Gastrocnemius medialis (tissue), 4 donors: ENCODE data around the gene TFIP11. TPM values are rescaled to one million over a fixed set of nuclear protein-coding genes. Genes with fewer than 3 reads are reported as not detected.

Experiments used
- ATAC-seq, 2 donors: fragments of 150-250 bp; one replicate each; pipeline ENCODE4 v1.9.1; 2016
- DNase-seq, 2 donors: peaks; one replicate each; pipeline ENCODE4 v3.0.0-alpha.2; 2019
- H3K27ac ChIP-seq, 4 donors: fragments of 200-600 bp; sonication (generic); 1 replicate in 1 of 4; 2 replicates in 3 of 4; pipeline ENCODE4 v1.5.1; 2016 to 2018; ENCODE audit warnings: mild to moderate bottlenecking in 2 of 4, moderate library complexity in 1 of 4
- H3K27me3 ChIP-seq, 3 donors: fragments of 200-600 bp; sonication (generic) in 2 of 3; 1 replicate in 1 of 3; 2 replicates in 2 of 3; pipeline versions ENCODE4 v1.5.1 to v1.6.0; 2016 to 2019; ENCODE audit warnings: mild to moderate bottlenecking in 1 of 3, moderate library complexity in 1 of 3
- H3K36me3 ChIP-seq, 2 donors: fragments of 200-600 bp; sonication (generic) in 1 of 2; one replicate each; pipeline ENCODE4 v1.5.1; 2017 to 2018
- H3K4me1 ChIP-seq, 2 donors: fragments of 200-600 bp; sonication (generic) in 1 of 2; one replicate each; pipeline ENCODE4 v1.5.1; 2016 to 2017; ENCODE audit warnings: mild to moderate bottlenecking in 2 of 2
- H3K4me3 ChIP-seq, 4 donors: fragments of 200-600 bp; sonication (generic) in 3 of 4; 1 replicate in 1 of 4; 2 replicates in 3 of 4; pipeline ENCODE4 v1.5.1; 2016 to 2019; ENCODE audit warnings: mild to moderate bottlenecking in 2 of 4
- H3K9me3 ChIP-seq, 3 donors: fragments of 200-600 bp; sonication (generic) in 2 of 3; 1 replicate in 1 of 3; 2 replicates in 2 of 3; pipeline ENCODE4 v1.5.1; 2016 to 2019
- CTCF ChIP-seq, 5 experiments: fragments of 450-650 bp in 3 of 5; fragments of 200-600 bp in 2 of 5; sonication (generic) in 2 of 5; IDR thresholded peaks in 4 of 5; conservative IDR thresholded peaks in 1 of 5; 1 replicate in 4 of 5; 2 replicates in 1 of 5; pipeline ENCODE4 v1.5.1; 2016 to 2019; ENCODE audit warnings: antibody characterized with exemption in 5 of 5, mild to moderate bottlenecking in 3 of 5, moderate library complexity in 3 of 5
- POLR2A ChIP-seq, 2 donors: fragments of 450-650 bp; IDR thresholded peaks; one replicate each; pipeline ENCODE4 v1.6.1; 2017; ENCODE audit warnings: antibody characterized with exemption in 2 of 2, mild to moderate bottlenecking in 2 of 2, moderate library complexity in 2 of 2
- in situ Hi-C, 4 donors: fragments of 200-750 bp; cut with MboI; loops; one replicate each; pipeline versions ENCODE4 v1.15.0 to v1.8.0; 2017; ENCODE audit warnings: low sequenced_read_pairs in 4 of 4
- intact Hi-C: fragments of 100-400 bp; cut with DNase I; formaldehyde crosslinking; loops from one replicate; pipeline ENCODE4 v1.15.1; 2023; ENCODE audit warnings: low total_unique reads
- total RNA-seq, 4 donors: library from RNA; depleted of rRNA; stranded (reverse); fragments of >200 nt; gene quantifications; one replicate each; pipeline versions ENCODE4 v1.1.0 to v1.2.3, GENCODE V29; 2016

TFIP11 gene
- total RNA-seq, 4 donors from 2014 or later = 33.1 to 65.7 (median 49.2) TPM

GRCh38 chr22:26450453-26451185, 61.7 kb downstream of the TFIP11 start:
- in situ Hi-C loops = no loop called here
- no peaks in the 10 kb centered on the region for H3K27me3 ChIP-seq
- TF ChIP-seq POLR2A (IDR thresholded peaks at IDR 0.05) (no peak), CTCF (IDR thresholded peaks at IDR 0.05 in 4 of 5, conservative IDR thresholded peaks at IDR 0.05 in 1 of 5) (no peak)
- H3K36me3 ChIP-seq = peaks cover 0 to 28% of the 10 kb centered on the region in 2 donors
- DNase-seq (no peak), ATAC-seq (no peak)
- H3K4me1 ChIP-seq = peaks cover 0 to 7% of the 10 kb centered on the region in 2 donors
- intact Hi-C loops = no loop called here
- no peak overlapping the region for H3K27ac ChIP-seq
- no peak overlapping the region for H3K4me3 ChIP-seq
- no peaks in the 10 kb centered on the region for H3K9me3 ChIP-seq

- TF ChIP-seq CTCF (IDR thresholded peaks at IDR 0.05 in 4 of 5, conservative IDR thresholded peaks at IDR 0.05 in 1 of 5) (no peak), POLR2A (IDR thresholded peaks at IDR 0.05) (no peak)
- H3K36me3 ChIP-seq = peaks cover 0 to 28% of the 10 kb centered on the region in 2 donors
- in situ Hi-C loops (no loop called here), intact Hi-C loops (no loop called here)
- no peak overlapping the region for H3K4me3 ChIP-seq
- peaks cover 0 to 7% of the 10 kb centered on the region in 2 donors for H3K4me1 ChIP-seq
- DNase-seq = no peak
- no peak overlapping the region for H3K27ac ChIP-seq
- no peak for ATAC-seq
- no peaks in the 10 kb centered on the region for H3K9me3 ChIP-seq
- no peaks in the 10 kb centered on the region for H3K27me3 ChIP-seq
These were observed 63.3 kb downstream of the TFIP11 start for GRCh38 chr22:26448941-26449340.

- no peak for TF ChIP-seq POLR2A (IDR thresholded peaks at IDR 0.05)
- H3K4me3 ChIP-seq = no peak overlapping the region
- ATAC-seq = no peak
- in situ Hi-C loops (no loop called here), intact Hi-C loops (no loop called here)
- H3K36me3 ChIP-seq = peaks cover 0 to 24% of the 10 kb centered on the region in 2 donors
- H3K9me3 ChIP-seq = no peaks in the 10 kb centered on the region
- no peak for DNase-seq
- H3K4me1 ChIP-seq = peaks cover 0 to 4% of the 10 kb centered on the region in 2 donors
- no peaks in the 10 kb centered on the region for H3K27me3 ChIP-seq
- no peak overlapping the region for H3K27ac ChIP-seq
These were observed 63.9 kb downstream of the TFIP11 start for GRCh38 chr22:26448334-26448733.

GRCh38 chr22:26447584-26448329, 64.5 kb downstream of the TFIP11 start:
- Histone ChIP-seq H3K4me3 (no peak overlapping the region), H3K27me3 (no peaks in the 10 kb centered on the region), H3K36me3 (peaks cover 0 to 18% of the 10 kb centered on the region in 2 donors), H3K9me3 (no peaks in the 10 kb centered on the region), H3K27ac (no peak overlapping the region), H3K4me1 (no peaks in the 10 kb centered on the region)
- intact Hi-C loops (no loop called here), in situ Hi-C loops (no loop called here)
- DNase-seq (no peak), ATAC-seq (no peak)
- TF ChIP-seq POLR2A (IDR thresholded peaks at IDR 0.05) (no peak), CTCF (IDR thresholded peaks at IDR 0.05 in 4 of 5, conservative IDR thresholded peaks at IDR 0.05 in 1 of 5) (no peak)

GRCh38 chr22:26446808-26447515, 65.3 kb downstream of the TFIP11 start:
- H3K27ac ChIP-seq = no peak overlapping the region
- H3K4me3 ChIP-seq = no peak overlapping the region
- no peak for ATAC-seq
- peaks cover 0 to 11% of the 10 kb centered on the region in 2 donors for H3K36me3 ChIP-seq
- H3K4me1 ChIP-seq = no peaks in the 10 kb centered on the region
- no peaks in the 10 kb centered on the region for H3K27me3 ChIP-seq
- DNase-seq = no peak
- in situ Hi-C loops (no loop called here), intact Hi-C loops (no loop called here)
- TF ChIP-seq CTCF (IDR thresholded peaks at IDR 0.05 in 4 of 5, conservative IDR thresholded peaks at IDR 0.05 in 1 of 5) (no peak), POLR2A (IDR thresholded peaks at IDR 0.05) (no peak)
- H3K9me3 ChIP-seq = no peaks in the 10 kb centered on the region
